HG03280 (cell line): ENCODE results near the gene NADK2.
"Not testable (repeated sequence)": the region's sequence is repeated elsewhere in the genome, so short reads cannot be mapped to it uniquely, and the experiment has no call there.

Experiments
- ATAC-seq: cut with Tn5 transposase; IDR thresholded peaks from one replicate; pipeline ENCODE4 v1.9.1; 2021; ENCODE audit warnings: mild to moderate bottlenecking, moderate library complexity; ENCODE audit not compliant: unreplicated experiment

The NADK2 gene

GRCh38 chr5:36241631-36242533 is at the start of gene NADK2:
Gene NADK2, minus strand, starts transcription at chr5:36241925. Its CDS starts 127 bp downstream, at chr5:36241798.
- peak; percentile 92 for ATAC-seq

GRCh38 chr5:36285837-36286615 is 44.3 kb upstream of the NADK2 start:
- no peak for ATAC-seq

GRCh38 chr5:36283775-36284174 is 42.0 kb upstream of the NADK2 start:
- ATAC-seq, result not testable (repeated sequence)

GRCh38 chr5:36281626-36282025 is 39.9 kb upstream of the NADK2 start:
- no peak for ATAC-seq

- ATAC-seq, result no peak
Observed at GRCh38 chr5:36279054-36279698, 37.5 kb upstream of the NADK2 start.

- no peak for ATAC-seq
Observed at GRCh38 chr5:36277521-36278176, 35.9 kb upstream of the NADK2 start.

GRCh38 chr5:36276864-36277263 is 35.1 kb upstream of the NADK2 start:
- no peak for ATAC-seq

GRCh38 chr5:36273809-36274526 is 32.2 kb upstream of the NADK2 start:
- ATAC-seq, result no peak

- no peak for ATAC-seq
Observed at GRCh38 chr5:36272136-36272690, 30.5 kb upstream of the NADK2 start.

GRCh38 chr5:36270876-36271575 is 29.3 kb upstream of the NADK2 start:
- ATAC-seq, result no peak

- no peak for ATAC-seq
Observed at GRCh38 chr5:36270175-36270574, 28.4 kb upstream of the NADK2 start.

GRCh38 chr5:36269478-36269877 is 27.8 kb upstream of the NADK2 start:
- no peak for ATAC-seq

GRCh38 chr5:36267905-36268304 is 26.2 kb upstream of the NADK2 start:
- ATAC-seq, result no peak

GRCh38 chr5:36264202-36264760 is 22.6 kb upstream of the NADK2 start:
- no peak for ATAC-seq

GRCh38 chr5:36261186-36261585 is 19.5 kb upstream of the NADK2 start:
- no peak for ATAC-seq

- ATAC-seq, result no peak
Observed at GRCh38 chr5:36253575-36253974, 11.8 kb upstream of the NADK2 start.

- ATAC-seq, result no peak
Observed at GRCh38 chr5:36252722-36253365, 11.1 kb upstream of the NADK2 start.

GRCh38 chr5:36251218-36251617 is 9.5 kb upstream of the NADK2 start:
- ATAC-seq, result no peak

GRCh38 chr5:36250427-36250826 is 8.7 kb upstream of the NADK2 start:
- no peak for ATAC-seq
